ENCODE results near the gene MYOM1. TPM values are rescaled to one million over a fixed set of nuclear protein-coding genes. Genes with fewer than 3 reads are reported as not detected.

MYOM1 gene
- total RNA-seq, 2 experiments from 2014 or later = 2.4 to 3.8 TPM

- POLR2A ChIA-PET = no interaction called here
- Histone ChIP-seq H3K27ac (ENCODE audit: low read depth, low read length, poor library complexity, severe bottlenecking) (no peak overlapping the region), H2AFZ (ENCODE audit: low read length) (peak overlapping the region; percentile 71), H4K20me1 (ENCODE audit: insufficient read depth, low read length) (no peaks in the 10 kb centered on the region), H3K4me1 (ENCODE audit: insufficient read depth, low read length, poor library complexity, severe bottlenecking) (peaks cover 7% of the 10 kb centered on the region), H3K79me2 (ENCODE audit: insufficient read depth, low read depth, low read length) (no peaks in the 10 kb centered on the region), H3K9me3 (ENCODE audit: low read length) (no peaks in the 10 kb centered on the region), H3K4me3 (ENCODE audit: low read depth, low read length, poor library complexity, severe bottlenecking) (no peak overlapping the region), H3K36me3 (ENCODE audit: insufficient read depth, low read length) (no peaks in the 10 kb centered on the region), H3K4me2 (ENCODE audit: low read length) (0 out of 2 replicates have a peak overlapping the region, but pooled peaks have one; percentile 16), H3K9me2 (ENCODE audit: insufficient read depth, low read length) (no peaks in the 10 kb centered on the region)
- TF ChIP-seq CTCF (conservative IDR thresholded peaks at IDR 0.05; ENCODE audit: low read length) = no peak
- TF ChIP-seq EZH2phosphoT487 (IDR thresholded peaks at IDR 0.05; ENCODE audit: borderline replicate concordance, low read depth, low read length) = no peak
- intact Hi-C loops (cut with micrococcal nuclease; ENCODE audit: unreplicated experiment) = no loop called here
- no TSS peak for BruUV-seq (replicated peaks)
- CTCF ChIA-PET (ENCODE audit: unreplicated experiment) = interaction anchor here (0.6 kb wide), 1 partner anchor 102 kb away, joined by 3 read pairs; no protein-coding TSS in a partner anchor
- DNase-seq (ENCODE audit: low spot score) = peak; percentile 29
Measured at GRCh38 chr18:3060667-3061580, 158.8 kb downstream of the MYOM1 start.

GRCh38 chr18:3059272-3059671 lies 160.5 kb downstream of the MYOM1 start:
- intact Hi-C loops (cut with micrococcal nuclease; ENCODE audit: unreplicated experiment) = no loop called here
- no peaks in the 10 kb centered on the region for H3K79me2 ChIP-seq (ENCODE audit: insufficient read depth, low read depth, low read length)
- no peak for TF ChIP-seq EZH2phosphoT487 (IDR thresholded peaks at IDR 0.05; ENCODE audit: borderline replicate concordance, low read depth, low read length)
- no peak for DNase-seq (ENCODE audit: low spot score)
- H3K36me3 ChIP-seq (ENCODE audit: insufficient read depth, low read length) = no peaks in the 10 kb centered on the region
- BruUV-seq (replicated peaks) = no TSS peak
- no peak overlapping the region for H3K4me2 ChIP-seq (ENCODE audit: low read length)
- ChIA-PET CTCF (ENCODE audit: unreplicated experiment) (no interaction called here), POLR2A (interaction anchor here (1.2 kb wide), 1 partner anchor 13 kb away, joined by 4 read pairs; no protein-coding TSS in a partner anchor)
- H4K20me1 ChIP-seq (ENCODE audit: insufficient read depth, low read length) = no peaks in the 10 kb centered on the region
- no peaks in the 10 kb centered on the region for H3K9me3 ChIP-seq (ENCODE audit: low read length)
- H3K9me2 ChIP-seq (ENCODE audit: insufficient read depth, low read length) = no peaks in the 10 kb centered on the region
- H3K4me1 ChIP-seq (ENCODE audit: insufficient read depth, low read length, poor library complexity, severe bottlenecking) = peaks cover 7% of the 10 kb centered on the region
- no peak overlapping the region for H2AFZ ChIP-seq (ENCODE audit: low read length)
- H3K4me3 ChIP-seq (ENCODE audit: low read depth, low read length, poor library complexity, severe bottlenecking) = no peak overlapping the region
- H3K27ac ChIP-seq (ENCODE audit: low read depth, low read length, poor library complexity, severe bottlenecking) = no peak overlapping the region

DNA sequence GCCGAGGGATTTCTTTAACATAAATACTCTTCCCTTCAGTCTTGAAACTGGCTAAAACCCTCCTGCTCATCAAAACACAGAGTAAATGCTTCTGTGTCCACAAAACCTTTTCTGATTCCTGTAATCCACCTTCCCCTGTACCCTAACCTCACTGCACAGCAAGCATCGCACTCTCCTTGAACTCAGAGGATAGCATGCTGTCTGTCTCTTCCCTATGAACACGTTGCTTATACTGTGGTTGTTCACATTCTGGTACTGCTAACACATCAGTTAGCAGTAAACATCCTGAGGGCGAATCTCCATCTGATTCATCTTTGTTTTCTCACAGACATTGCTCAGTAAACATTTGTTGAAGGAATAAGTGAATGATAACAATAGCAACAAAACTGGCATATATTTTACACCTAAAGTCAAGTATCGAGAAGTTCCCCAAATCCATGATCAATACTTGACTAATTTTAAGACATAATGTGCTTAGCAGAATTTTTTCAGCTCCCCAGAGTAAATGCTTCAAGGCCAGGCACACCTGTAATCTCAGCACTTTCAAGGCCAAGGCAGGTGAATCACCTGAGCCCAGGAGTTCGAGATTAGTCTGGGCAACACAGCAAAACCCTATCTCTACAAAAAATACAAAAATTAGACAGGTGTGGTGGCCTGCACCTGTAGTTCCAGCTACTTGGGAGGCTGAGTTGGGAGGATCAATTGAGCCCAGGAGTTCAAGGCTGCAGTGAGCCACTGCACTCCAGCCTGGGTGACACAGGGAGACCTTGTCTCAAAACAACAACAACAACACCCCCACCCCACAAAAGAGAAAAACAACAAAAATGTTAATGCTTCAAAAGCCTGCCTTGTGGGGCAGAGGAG lies 161.2 kb downstream of the MYOM1 start:
- POLR2A ChIA-PET = interaction anchor here (1.2 kb wide), 1 partner anchor 12 kb away, joined by 4 read pairs; no protein-coding TSS in a partner anchor
- H3K9me2 ChIP-seq (ENCODE audit: insufficient read depth, low read length) = no peaks in the 10 kb centered on the region
- BruUV-seq (replicated peaks) = no TSS peak
- intact Hi-C loops (cut with micrococcal nuclease; ENCODE audit: unreplicated experiment) = no loop called here
- H3K27ac ChIP-seq (ENCODE audit: low read depth, low read length, poor library complexity, severe bottlenecking) = no peak overlapping the region
- no peaks in the 10 kb centered on the region for H4K20me1 ChIP-seq (ENCODE audit: insufficient read depth, low read length)
- no peak overlapping the region for H3K4me3 ChIP-seq (ENCODE audit: low read depth, low read length, poor library complexity, severe bottlenecking)
- DNase-seq (ENCODE audit: low spot score) = no peak
- TF ChIP-seq CTCF (conservative IDR thresholded peaks at IDR 0.05; ENCODE audit: low read length) (no peak), EZH2phosphoT487 (IDR thresholded peaks at IDR 0.05; ENCODE audit: borderline replicate concordance, low read depth, low read length) (no peak)
- H3K79me2 ChIP-seq (ENCODE audit: insufficient read depth, low read depth, low read length) = no peaks in the 10 kb centered on the region
- H3K4me2 ChIP-seq (ENCODE audit: low read length) = no peak overlapping the region
- no peaks in the 10 kb centered on the region for H3K9me3 ChIP-seq (ENCODE audit: low read length)
- peak overlapping the region; percentile 67; the same call in 1 of the 2 replicates for H2AFZ ChIP-seq (ENCODE audit: low read length)
- H3K36me3 ChIP-seq (ENCODE audit: insufficient read depth, low read length) = no peaks in the 10 kb centered on the region
- peaks cover 7% of the 10 kb centered on the region for H3K4me1 ChIP-seq (ENCODE audit: insufficient read depth, low read length, poor library complexity, severe bottlenecking)
- CTCF ChIA-PET (ENCODE audit: unreplicated experiment) = no interaction called here
